Right ventricle myocardium inferior (tissue), 1 donor: ENCODE measurements around the gene RFX8. TPM values are rescaled to one million over a fixed set of nuclear protein-coding genes. Genes with fewer than 3 reads are reported as not detected.

Experiments used
- total RNA-seq: library from RNA; stranded (reverse); fragmentation: NEBNext Ultra II Directional; extraction: Animal tissue kit (Norgen Biotek cat#: 25700); gene quantifications from one replicate; pipeline ENCODE4 v1.2.1, GENCODE V29; 2021
- donor health status: DM: no; HTN: yes; CAD: no; lungs with severe emphysema.

RFX8 gene
- total RNA-seq, 1 donor from 2014 or later: not detected

Other genes starting within 250 kb of the RFX8 start
- gene CNOT11, start 222.2 kb downstream of the RFX8 start, total RNA-seq: 39.0 TPM
- 15.6 TPM for gene RNF149, start 166.4 kb downstream of the RFX8 start, total RNA-seq
- gene CREG2, start 87.6 kb downstream of the RFX8 start, total RNA-seq: not detected
- 82.5 TPM for gene MAP4K4, start 222.6 kb upstream of the RFX8 start, total RNA-seq